H9 (cell line): Measurements from ENCODE around the gene OLFM1. TPM values are rescaled to one million over a fixed set of nuclear protein-coding genes. Genes with fewer than 3 reads are reported as not detected.

Experiments used
- DNase-seq: peaks from one replicate; pipeline ENCODE4 v3.0.0-alpha.2; 2017
- H2AFZ ChIP-seq: one replicate; pipeline ENCODE4 v1.6.1; 2013; ENCODE audit warnings: mild to moderate bottlenecking, low read length, control low read depth, moderate library complexity
- H2AK5ac ChIP-seq: 2 replicates; pipeline ENCODE4 v1.6.1; 2013; ENCODE audit warnings: low read length, control low read depth, mixed read lengths; ENCODE audit not compliant: insufficient read length
- H2BK120ac ChIP-seq: one replicate; pipeline ENCODE4 v1.6.1; 2013; ENCODE audit warnings: low read depth, mild to moderate bottlenecking, low read length, control low read depth, inconsistent platforms; ENCODE audit not compliant: poor library complexity, severe bottlenecking
- H2BK12ac ChIP-seq: 2 replicates; pipeline ENCODE4 v1.6.1; 2013; ENCODE audit warnings: low read length, control low read depth, mixed read lengths, low read depth; ENCODE audit not compliant: insufficient read length
- H2BK15ac ChIP-seq: 2 replicates; pipeline ENCODE4 v1.6.1; 2013; ENCODE audit warnings: low read depth, low read length, control low read depth
- H2BK20ac ChIP-seq: one replicate; pipeline ENCODE4 v1.6.1; 2013; ENCODE audit warnings: low read depth, mild to moderate bottlenecking, low read length, control low read depth, inconsistent platforms; ENCODE audit not compliant: poor library complexity, severe bottlenecking
- H2BK5ac ChIP-seq: 2 replicates; pipeline ENCODE4 v1.6.1; 2013; ENCODE audit warnings: low read length, control low read depth, mixed read lengths; ENCODE audit not compliant: insufficient read length
- H3K14ac ChIP-seq: 2 replicates; pipeline ENCODE4 v1.6.1; 2013; ENCODE audit warnings: low read length, control low read depth; ENCODE audit not compliant: insufficient read depth
- H3K18ac ChIP-seq: 2 replicates; pipeline ENCODE4 v1.6.1; 2013; ENCODE audit warnings: low read depth, mild to moderate bottlenecking, mixed read lengths, low read length, control low read depth; ENCODE audit not compliant: insufficient read length
- H3K23ac ChIP-seq: 2 replicates; pipeline ENCODE4 v1.6.1; 2013; ENCODE audit warnings: low read length, control low read depth, mixed read lengths, low read depth; ENCODE audit not compliant: insufficient read length
- H3K23me2 ChIP-seq: 2 replicates; pipeline ENCODE4 v1.6.1; 2013; ENCODE audit warnings: low read depth, mild to moderate bottlenecking, mixed read lengths, low read length, control low read depth; ENCODE audit not compliant: insufficient read length, poor library complexity, severe bottlenecking
- H3K27ac ChIP-seq: 2 replicates; pipeline ENCODE4 v1.5.1; 2013; ENCODE audit warnings: low read length, control low read depth, mixed read lengths, low read depth; ENCODE audit not compliant: insufficient read length
- H3K27me3 ChIP-seq: 2 replicates; pipeline ENCODE4 v1.6.1; 2013; ENCODE audit warnings: low read length, control low read depth, inconsistent platforms; ENCODE audit not compliant: insufficient read depth
- H3K4ac ChIP-seq: 2 replicates; pipeline ENCODE4 v1.6.1; 2013; ENCODE audit warnings: low read depth, mild to moderate bottlenecking, control low read depth, inconsistent platforms, low read length, moderate library complexity
- H3K4me1 ChIP-seq: 2 replicates; pipeline ENCODE4 v1.6.1; 2013; ENCODE audit warnings: low read length, control low read depth, inconsistent platforms; ENCODE audit not compliant: insufficient read depth
- H3K4me2 ChIP-seq: 2 replicates; pipeline ENCODE4 v1.6.1; 2013; ENCODE audit warnings: low read length, control low read depth, mixed read lengths; ENCODE audit not compliant: insufficient read length, insufficient read depth
- H3K56ac ChIP-seq: 2 replicates; pipeline ENCODE4 v1.6.1; 2013; ENCODE audit warnings: low read depth, mild to moderate bottlenecking, mixed read lengths, low read length, control low read depth; ENCODE audit not compliant: insufficient read length
- H3K79me1 ChIP-seq: 2 replicates; pipeline ENCODE4 v1.6.1; 2013; ENCODE audit warnings: low read depth, mild to moderate bottlenecking, moderate library complexity, low read length, control low read depth, inconsistent platforms; ENCODE audit not compliant: insufficient read depth, poor library complexity, severe bottlenecking
- H3K79me2 ChIP-seq: 2 replicates; pipeline ENCODE4 v1.6.1; 2013; ENCODE audit warnings: low read length, control low read depth, inconsistent platforms; ENCODE audit not compliant: insufficient read depth
- H3K9ac ChIP-seq: 2 replicates; pipeline ENCODE4 v1.6.1; 2013; ENCODE audit warnings: low read length, control low read depth, mixed read lengths; ENCODE audit not compliant: insufficient read length; ENCODE audit errors: extremely low read depth
- H3K9me3 ChIP-seq: one replicate; pipeline ENCODE4 v1.6.1; 2013; ENCODE audit warnings: low read depth, low read length, inconsistent platforms; ENCODE audit not compliant: control insufficient read depth
- H3T11ph ChIP-seq: one replicate; pipeline ENCODE4 v1.6.1; 2013; ENCODE audit warnings: mild to moderate bottlenecking, low read length, control low read depth, inconsistent platforms
- H4K20me1 ChIP-seq: one replicate; pipeline ENCODE4 v1.6.1; 2013; ENCODE audit not compliant: control insufficient read depth, insufficient read length, insufficient read depth
- H4K5ac ChIP-seq: 2 replicates; pipeline ENCODE4 v1.6.1; 2013; ENCODE audit warnings: low read depth, mild to moderate bottlenecking, mixed read lengths, low read length, control low read depth; ENCODE audit not compliant: insufficient read length
- H4K8ac ChIP-seq: replicated peaks from 2 replicates; pipeline ENCODE4 v1.6.1; 2013; ENCODE audit warnings: low read length, control low read depth, mixed read lengths, low read depth; ENCODE audit not compliant: insufficient read length
- H4K91ac ChIP-seq: 2 replicates; pipeline ENCODE4 v1.6.1; 2013; ENCODE audit warnings: low read depth, mild to moderate bottlenecking, moderate library complexity, mixed read lengths, low read length, control low read depth; ENCODE audit not compliant: insufficient read length
- H3K27ac Mint-ChIP-seq, 3 experiments: 2 replicates in 2 of 3; 3 replicates in 1 of 3; pipeline ENCODE4 v1.8.0; 2020 to 2021; ENCODE audit warnings: mixed read lengths in 3 of 3, mild to moderate bottlenecking in 1 of 3, moderate library complexity in 1 of 3
- H3K27me3 Mint-ChIP-seq: 2 replicates; pipeline ENCODE4 v1.8.0; 2021; ENCODE audit warnings: low read depth, mild to moderate bottlenecking, moderate library complexity, mixed read lengths
- H3K36me3 Mint-ChIP-seq, 3 experiments: 2 replicates in 2 of 3; 3 replicates in 1 of 3; pipeline ENCODE4 v1.8.0; 2020 to 2021; ENCODE audit warnings: low read depth in 3 of 3, mixed read lengths in 3 of 3; ENCODE audit not compliant: insufficient read depth in 1 of 3
- H3K4me1 Mint-ChIP-seq, 2 experiments: 2 replicates each; pipeline ENCODE4 v1.8.0; 2020; ENCODE audit warnings: mixed read lengths in 2 of 2
- H3K4me3 Mint-ChIP-seq, 2 experiments: 2 replicates in 1 of 2; 3 replicates in 1 of 2; pipeline ENCODE4 v1.8.0; 2020 to 2021; ENCODE audit warnings: mild to moderate bottlenecking in 2 of 2, mixed read lengths in 2 of 2, moderate library complexity in 1 of 2
- H3K9me3 Mint-ChIP-seq, 2 experiments: 2 replicates in 1 of 2; 3 replicates in 1 of 2; pipeline ENCODE4 v1.8.0; 2020; ENCODE audit warnings: mild to moderate bottlenecking in 2 of 2, mixed read lengths in 2 of 2, moderate library complexity in 1 of 2
- CTCF ChIP-seq: fragments of 200-600 bp; sonication (generic); conservative IDR thresholded peaks from 3 replicates; pipeline ENCODE4 v1.8.0; 2021; ENCODE audit warnings: antibody characterized with exemption, mild to moderate bottlenecking
- WGBS: extraction: QIAGEN DNeasy Blood & Tissue Kit; methylation state at CpG from one replicate; pipeline ENCODE4 v1.1.7; 2013; ENCODE audit warnings: missing lambda C conversion rate, low lambda C conversion rate, mixed read lengths; ENCODE audit not compliant: insufficient read length; ENCODE audit errors: extremely low coverage; 5-methylcytosine and 5-hydroxymethylcytosine counted together
- total RNA-seq: library from RNA; stranded (reverse); gene quantifications from 2 replicates; pipeline ENCODE4 v1.2.1, GENCODE V29; 2021

Gene OLFM1
- total RNA-seq, 1 experiment from 2014 or later, result 34.1 TPM

GRCh38 chr9:135108831-135109510 is 21.5 kb downstream of the OLFM1 start:
- WGBS, result no CpG with 5 or more reads among the region's 15 CpGs

More at GRCh38 chr9:135108831-135109510, 21.5 kb downstream of the OLFM1 start:
- no peak overlapping the region for H2BK20ac ChIP-seq
- H2BK5ac ChIP-seq, result no peak overlapping the region
- no peak overlapping the region for H4K91ac ChIP-seq
- H3K4me3 Mint-ChIP-seq, result no peak overlapping the region
- H3T11ph ChIP-seq, result no peak overlapping the region
- H4K8ac ChIP-seq, result no peak overlapping the region
- no peaks in the 10 kb centered on the region for H3K4me1 ChIP-seq
- H3K4me1 Mint-ChIP-seq, result peaks cover 12 to 14% of the 10 kb centered on the region in 2 experiments
- no peak overlapping the region for H3K27ac ChIP-seq
- no peaks in the 10 kb centered on the region for H3K79me1 ChIP-seq
- H3K9ac ChIP-seq, result no peak overlapping the region
- H3K27me3 Mint-ChIP-seq, result no peaks in the 10 kb centered on the region
- no peak overlapping the region for H3K23ac ChIP-seq
- H3K36me3 Mint-ChIP-seq, result peaks cover 0 to 13% (median 6%) of the 10 kb centered on the region in 3 experiments; a peak in 5 of 7 replicates
- H2BK120ac ChIP-seq, result no peak overlapping the region
- H2AK5ac ChIP-seq, result no peak overlapping the region
- no peak overlapping the region for H3K4me2 ChIP-seq
- H3K14ac ChIP-seq, result no peak overlapping the region; the same call in 1 of the 2 replicates
- H3K79me2 ChIP-seq, result no peaks in the 10 kb centered on the region
- no peaks in the 10 kb centered on the region for H3K9me3 Mint-ChIP-seq
- TF ChIP-seq CTCF, result no peak
- H2AFZ ChIP-seq, result no peak overlapping the region
- H4K5ac ChIP-seq, result no peak overlapping the region
- no peaks in the 10 kb centered on the region for H3K27me3 ChIP-seq
- DNase-seq, result no peak
- H2BK12ac ChIP-seq, result no peak overlapping the region
- H4K20me1 ChIP-seq, result no peaks in the 10 kb centered on the region
- peaks cover 2% of the 10 kb centered on the region for H3K23me2 ChIP-seq
- H3K4ac ChIP-seq, result no peak overlapping the region
- no peak overlapping the region for H2BK15ac ChIP-seq
- no peaks in the 10 kb centered on the region for H3K9me3 ChIP-seq
- H3K27ac Mint-ChIP-seq, result no peak overlapping the region; a peak in 1 of 7 replicates
- no peak overlapping the region for H3K18ac ChIP-seq
- H3K56ac ChIP-seq, result no peak overlapping the region
